ENCODE results near the gene USP12. TPM values are rescaled to one million over a fixed set of nuclear protein-coding genes. Genes with fewer than 3 reads are reported as not detected.

USP12 gene
- total and polyA plus RNA-seq, 4 donors: 5.7 to 43.7 (median 11.9) TPM

- Histone ChIP-seq H3K27ac (ENCODE audit: low read depth in 1 of 2, low read length in 2 of 2) (no peak overlapping the region), H3K9ac (ENCODE audit: low read depth in 1 of 2, low read length in 2 of 2) (no peak overlapping the region), H3K4me1 (ENCODE audit: control insufficient read depth in 4 of 4, insufficient read depth in 4 of 4, low read length in 3 of 4) (peaks cover 0 to 6% (median 2%) of the 10 kb centered on the region in 4 donors), H3K27me3 (ENCODE audit: control insufficient read depth in 4 of 4, insufficient read depth in 4 of 4, low read length in 3 of 4) (no peaks in the 10 kb centered on the region), H3K4me3 (ENCODE audit: low read depth in 1 of 3, low read length in 3 of 3) (no peak overlapping the region), H3K36me3 (ENCODE audit: control insufficient read depth in 4 of 4, insufficient read depth in 3 of 4, low read depth in 1 of 4, low read length in 3 of 4) (no peaks in the 10 kb centered on the region), H3K9me3 (ENCODE audit: control insufficient read depth in 4 of 4, low read length in 3 of 4) (no peaks in the 10 kb centered on the region)
- no peak for TF ChIP-seq NR2F2 (IDR thresholded peaks at IDR 0.05)
- no peak for TF ChIP-seq HNF4A (conservative IDR thresholded peaks at IDR 0.05)
- no peak for TF ChIP-seq RXRA (IDR thresholded peaks at IDR 0.05)
- TF ChIP-seq EGR1 (IDR thresholded peaks at IDR 0.05; ENCODE audit: low read depth in 2 of 2): no peak
- no peak for TF ChIP-seq FOXA1 (IDR thresholded peaks at IDR 0.05)
- no peak for TF ChIP-seq REST (IDR thresholded peaks at IDR 0.05)
- TF ChIP-seq GABPA (IDR thresholded peaks at IDR 0.05 in 1 of 2, conservative IDR thresholded peaks at IDR 0.05 in 1 of 2): no peak
- no peak for TF ChIP-seq ATF3 (IDR thresholded peaks at IDR 0.05)
- no peak for TF ChIP-seq HNF4G (IDR thresholded peaks at IDR 0.05)
- no peak for TF ChIP-seq RAD21 (IDR thresholded peaks at IDR 0.05)
- no peak for TF ChIP-seq SP1 (IDR thresholded peaks at IDR 0.05)
- TF ChIP-seq ZBTB33 (IDR thresholded peaks at IDR 0.05): no peak
- no peak for TF ChIP-seq TAF1 (conservative IDR thresholded peaks at IDR 0.05)
- no peak for TF ChIP-seq YY1 (IDR thresholded peaks at IDR 0.05)
- DNase-seq (ENCODE audit: low spot score): peak; percentile 41
- WGBS: 94% methylated on average over 4 of the region's 4 CpGs
Measured at GRCh38 chr13:27203186-27203585, 31.6 kb upstream of the USP12 start.

GRCh38 chr13:27201661-27202060, 30.1 kb upstream of the USP12 start:
- Histone ChIP-seq H3K9me3 (ENCODE audit: control insufficient read depth in 4 of 4, low read length in 3 of 4) (no peaks in the 10 kb centered on the region), H3K36me3 (ENCODE audit: control insufficient read depth in 4 of 4, insufficient read depth in 3 of 4, low read depth in 1 of 4, low read length in 3 of 4) (no peaks in the 10 kb centered on the region), H3K4me1 (ENCODE audit: control insufficient read depth in 4 of 4, insufficient read depth in 4 of 4, low read length in 3 of 4) (peaks cover 0 to 6% (median 2%) of the 10 kb centered on the region in 4 donors), H3K27ac (ENCODE audit: low read depth in 1 of 2, low read length in 2 of 2) (no peak overlapping the region), H3K4me3 (ENCODE audit: low read depth in 1 of 3, low read length in 3 of 3) (no peak overlapping the region), H3K27me3 (ENCODE audit: control insufficient read depth in 4 of 4, insufficient read depth in 4 of 4, low read length in 3 of 4) (no peaks in the 10 kb centered on the region), H3K9ac (ENCODE audit: low read depth in 1 of 2, low read length in 2 of 2) (no peak overlapping the region)
- TF ChIP-seq ATF3 (IDR thresholded peaks at IDR 0.05) (no peak), CTCF (IDR thresholded peaks at IDR 0.05; ENCODE audit: low read depth, low read length, missing input control) (no peak), MAX (IDR thresholded peaks at IDR 0.05) (no peak), TAF1 (conservative IDR thresholded peaks at IDR 0.05) (no peak), RAD21 (IDR thresholded peaks at IDR 0.05) (no peak), NR2F2 (IDR thresholded peaks at IDR 0.05) (no peak), HNF4A (conservative IDR thresholded peaks at IDR 0.05) (no peak), ZBTB33 (IDR thresholded peaks at IDR 0.05) (no peak)
- 90% methylated on average over 1 of the region's 1 CpG for WGBS
- no peak for DNase-seq (ENCODE audit: low spot score)

Measured in liver (tissue), 9 donors.